ENCODE measurements around the gene PLAC8L1.

GRCh38 chr5:146049704-146050026 is 55.7 kb downstream of the PLAC8L1 start:
- TF ChIP-seq MLX (CRISPR knock-in tag; IDR thresholded peaks at IDR 0.05) (no peak), KAT7 (CRISPR knock-in tag; IDR thresholded peaks at IDR 0.05; ENCODE audit: borderline replicate concordance) (no peak), MXD4 (CRISPR knock-in tag; IDR thresholded peaks at IDR 0.05; ENCODE audit: borderline replicate concordance) (no peak), CREB1 (CRISPR knock-in tag; IDR thresholded peaks at IDR 0.05) (no peak), CTCF (IDR thresholded peaks at IDR 0.05) (no peak), NR2C2 (CRISPR knock-in tag; IDR thresholded peaks at IDR 0.05) (no peak), ATF2 (CRISPR knock-in tag; IDR thresholded peaks at IDR 0.05; ENCODE audit: borderline replicate concordance, low read depth) (no peak), GABPB1 (CRISPR knock-in tag; IDR thresholded peaks at IDR 0.05) (no peak), ZNF263 (CRISPR knock-in tag; IDR thresholded peaks at IDR 0.05; ENCODE audit: low read depth) (no peak)
- TF ChIP-seq, protein P1, sequence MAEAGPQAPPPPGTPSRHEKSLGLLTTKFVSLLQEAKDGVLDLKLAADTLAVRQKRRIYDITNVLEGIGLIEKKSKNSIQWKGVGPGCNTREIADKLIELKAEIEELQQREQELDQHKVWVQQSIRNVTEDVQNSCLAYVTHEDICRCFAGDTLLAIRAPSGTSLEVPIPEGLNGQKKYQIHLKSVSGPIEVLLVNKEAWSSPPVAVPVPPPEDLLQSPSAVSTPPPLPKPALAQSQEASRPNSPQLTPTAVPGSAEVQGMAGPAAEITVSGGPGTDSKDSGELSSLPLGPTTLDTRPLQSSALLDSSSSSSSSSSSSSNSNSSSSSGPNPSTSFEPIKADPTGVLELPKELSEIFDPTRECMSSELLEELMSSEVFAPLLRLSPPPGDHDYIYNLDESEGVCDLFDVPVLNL (CRISPR knock-in tag; IDR thresholded peaks at IDR 0.05; ENCODE audit: borderline replicate concordance, low read depth), result no peak
- TF ChIP-seq, protein P2, sequence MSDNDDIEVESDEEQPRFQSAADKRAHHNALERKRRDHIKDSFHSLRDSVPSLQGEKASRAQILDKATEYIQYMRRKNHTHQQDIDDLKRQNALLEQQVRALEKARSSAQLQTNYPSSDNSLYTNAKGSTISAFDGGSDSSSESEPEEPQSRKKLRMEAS (CRISPR knock-in tag; IDR thresholded peaks at IDR 0.05), result no peak
- TF ChIP-seq, protein P3, sequence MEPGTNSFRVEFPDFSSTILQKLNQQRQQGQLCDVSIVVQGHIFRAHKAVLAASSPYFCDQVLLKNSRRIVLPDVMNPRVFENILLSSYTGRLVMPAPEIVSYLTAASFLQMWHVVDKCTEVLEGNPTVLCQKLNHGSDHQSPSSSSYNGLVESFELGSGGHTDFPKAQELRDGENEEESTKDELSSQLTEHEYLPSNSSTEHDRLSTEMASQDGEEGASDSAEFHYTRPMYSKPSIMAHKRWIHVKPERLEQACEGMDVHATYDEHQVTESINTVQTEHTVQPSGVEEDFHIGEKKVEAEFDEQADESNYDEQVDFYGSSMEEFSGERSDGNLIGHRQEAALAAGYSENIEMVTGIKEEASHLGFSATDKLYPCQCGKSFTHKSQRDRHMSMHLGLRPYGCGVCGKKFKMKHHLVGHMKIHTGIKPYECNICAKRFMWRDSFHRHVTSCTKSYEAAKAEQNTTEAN (CRISPR knock-in tag; IDR thresholded peaks at IDR 0.05), result no peak
